8988T (cell line): ENCODE results near the gene WBP2NL.
"Not testable (repeated sequence)": the region's sequence is repeated elsewhere in the genome, so short reads cannot be mapped to it uniquely, and the experiment has no call there.

ENCODE experiments used
- DNase-seq: peaks from one replicate; pipeline ENCODE4 v3.0.0; 2011

WBP2NL gene

GRCh38 chr22:42039271-42039670 is 40.7 kb downstream of the WBP2NL start:
- DNase-seq = no peak

- DNase-seq = no peak
These were observed 43.2 kb downstream of the WBP2NL start for GRCh38 chr22:42041784-42042183.

GRCh38 chr22:42050641-42051180 is 52.1 kb downstream of the WBP2NL start:
- no peak for DNase-seq

GRCh38 chr22:42052765-42053164 is 54.2 kb downstream of the WBP2NL start:
- DNase-seq = no peak

- no peak for DNase-seq
These were observed 58.3 kb downstream of the WBP2NL start for GRCh38 chr22:42056757-42057511.

- no peak for DNase-seq
These were observed 61.9 kb downstream of the WBP2NL start for GRCh38 chr22:42060489-42060888.

GRCh38 chr22:42061041-42061440 is 62.5 kb downstream of the WBP2NL start:
- no peak for DNase-seq

- no peak for DNase-seq
These were observed 64.0 kb downstream of the WBP2NL start for GRCh38 chr22:42062506-42063170.

GRCh38 chr22:42064629-42065028 is 66.0 kb downstream of the WBP2NL start:
- no peak for DNase-seq

GRCh38 chr22:42065438-42066125 is 67.0 kb downstream of the WBP2NL start:
- DNase-seq = no peak

GRCh38 chr22:42066126-42066761 is 67.7 kb downstream of the WBP2NL start:
- DNase-seq = no peak

GRCh38 chr22:42066937-42067336 is 68.3 kb downstream of the WBP2NL start:
- no peak for DNase-seq

GRCh38 chr22:42067671-42068251 is 69.2 kb downstream of the WBP2NL start:
- no peak for DNase-seq

- no peak for DNase-seq
These were observed 69.7 kb downstream of the WBP2NL start for GRCh38 chr22:42068291-42068690.

GRCh38 chr22:42069801-42070516 is 71.4 kb downstream of the WBP2NL start:
- DNase-seq = no peak

- peak; percentile 89 for DNase-seq
These were observed 72.2 kb downstream of the WBP2NL start, which contains the start of gene NAGA for GRCh38 chr22:42070517-42071422. Gene NAGA (minus strand): TSS chr22:42070812. CDS start chr22:42070297, 515 bp downstream.

- DNase-seq = not testable (repeated sequence)
These were observed 72.9 kb downstream of the WBP2NL start for GRCh38 chr22:42071508-42071907.

GRCh38 chr22:42072606-42073330 is 74.2 kb downstream of the WBP2NL start:
- DNase-seq = no peak

- no peak for DNase-seq
These were observed 75.0 kb downstream of the WBP2NL start for GRCh38 chr22:42073621-42074041.
